ENCODE measurements around the gene CACNA1G.

CACNA1G gene

DNA sequence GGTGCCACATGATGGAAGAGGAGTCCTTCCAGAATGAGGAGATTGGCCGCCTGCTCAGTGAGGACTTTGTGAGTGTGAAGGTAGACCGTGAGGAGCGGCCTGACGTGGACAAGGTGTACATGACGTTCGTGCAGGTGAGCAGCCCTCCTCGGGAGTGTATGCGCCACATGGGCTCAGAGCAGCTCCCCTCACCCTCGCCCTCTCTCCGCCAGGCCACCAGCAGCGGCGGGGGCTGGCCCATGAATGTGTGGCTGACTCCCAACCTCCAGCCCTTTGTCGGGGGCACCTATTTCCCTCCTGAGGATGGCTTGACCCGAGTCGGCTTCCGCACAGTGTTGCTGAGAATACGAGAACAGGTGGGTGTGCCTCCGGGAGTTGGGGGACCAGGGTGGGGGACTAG is 11.7 kb upstream of the CACNA1G start:
- no peak for DNase-seq (ENCODE audit: low read depth in 2 of 2)

- no peak for DNase-seq (ENCODE audit: low read depth in 2 of 2)
Measured at GRCh38 chr17:50549256-50549941, 11.1 kb upstream of the CACNA1G start.

DNA sequence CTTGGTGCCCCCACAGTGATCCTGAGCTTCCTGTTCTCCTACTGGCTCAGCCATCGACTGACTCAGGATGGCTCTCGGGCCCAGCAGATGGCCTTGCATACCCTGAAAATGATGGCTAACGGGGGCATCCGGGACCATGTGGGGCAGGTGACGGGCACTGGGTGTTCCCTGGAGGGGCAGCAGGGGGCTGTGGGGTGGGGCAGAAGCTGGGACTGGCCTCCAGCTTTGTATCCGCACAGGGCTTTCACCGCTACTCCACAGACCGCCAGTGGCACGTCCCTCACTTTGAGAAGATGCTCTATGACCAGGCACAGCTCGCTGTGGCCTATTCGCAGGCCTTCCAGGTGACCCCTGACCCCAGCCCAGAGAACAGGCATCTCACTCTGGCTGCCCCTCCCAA is 10.5 kb upstream of the CACNA1G start:
- DNase-seq (ENCODE audit: low read depth in 2 of 2): no peak

DNA sequence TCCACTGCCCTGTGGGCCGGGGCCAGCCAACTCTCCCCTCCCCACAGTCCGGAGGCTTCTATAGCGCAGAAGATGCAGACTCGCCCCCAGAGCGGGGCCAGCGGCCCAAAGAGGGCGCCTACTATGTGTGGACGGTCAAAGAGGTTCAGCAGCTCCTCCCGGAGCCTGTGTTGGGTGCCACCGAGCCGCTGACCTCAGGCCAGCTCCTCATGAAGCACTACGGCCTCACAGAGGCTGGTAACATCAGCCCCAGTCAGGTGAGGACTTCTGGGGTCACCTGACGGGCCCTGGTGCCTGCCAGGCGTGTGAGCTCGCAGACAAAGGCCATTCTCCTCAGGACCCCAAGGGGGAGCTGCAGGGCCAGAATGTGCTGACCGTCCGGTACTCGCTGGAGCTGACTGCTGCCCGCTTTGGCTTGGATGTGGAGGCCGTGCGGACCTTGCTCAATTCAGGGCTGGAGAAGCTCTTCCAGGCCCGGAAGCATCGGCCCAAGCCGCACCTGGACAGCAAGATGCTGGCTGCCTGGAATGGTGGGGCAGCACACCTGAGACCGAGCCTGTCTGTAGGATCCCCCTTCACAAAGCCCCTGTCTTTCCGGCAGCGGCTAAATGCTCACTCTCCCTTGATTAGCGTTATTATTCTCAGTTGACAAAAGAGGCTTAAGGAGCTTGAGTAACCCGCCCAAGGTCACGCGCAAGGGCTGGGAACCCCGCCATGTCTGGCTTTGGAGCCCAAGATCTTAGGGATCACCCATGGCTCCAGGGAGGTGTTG is 9.7 kb upstream of the CACNA1G start:
- no peak for DNase-seq (ENCODE audit: low read depth in 2 of 2)

GRCh38 chr17:50551433-50551815 is 9.1 kb upstream of the CACNA1G start:
- no peak for DNase-seq (ENCODE audit: low read depth in 2 of 2)

DNA sequence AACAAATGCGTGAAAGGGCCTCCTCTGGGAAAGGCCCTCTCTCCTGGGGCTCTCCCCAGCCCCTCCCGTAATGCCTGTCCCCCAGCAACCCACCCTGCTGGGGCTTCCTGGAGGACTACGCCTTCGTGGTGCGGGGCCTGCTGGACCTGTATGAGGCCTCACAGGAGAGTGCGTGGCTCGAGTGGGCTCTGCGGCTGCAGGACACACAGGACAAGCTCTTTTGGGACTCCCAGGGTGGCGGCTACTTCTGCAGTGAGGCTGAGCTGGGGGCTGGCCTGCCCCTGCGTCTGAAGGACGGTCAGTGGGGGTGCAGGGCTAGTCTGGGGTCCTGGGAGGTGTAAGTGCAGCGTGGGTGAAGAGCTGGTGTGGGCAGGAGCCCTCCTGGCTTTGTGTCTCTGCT is 8.6 kb upstream of the CACNA1G start:
- no peak for DNase-seq (ENCODE audit: low read depth in 2 of 2)

DNA sequence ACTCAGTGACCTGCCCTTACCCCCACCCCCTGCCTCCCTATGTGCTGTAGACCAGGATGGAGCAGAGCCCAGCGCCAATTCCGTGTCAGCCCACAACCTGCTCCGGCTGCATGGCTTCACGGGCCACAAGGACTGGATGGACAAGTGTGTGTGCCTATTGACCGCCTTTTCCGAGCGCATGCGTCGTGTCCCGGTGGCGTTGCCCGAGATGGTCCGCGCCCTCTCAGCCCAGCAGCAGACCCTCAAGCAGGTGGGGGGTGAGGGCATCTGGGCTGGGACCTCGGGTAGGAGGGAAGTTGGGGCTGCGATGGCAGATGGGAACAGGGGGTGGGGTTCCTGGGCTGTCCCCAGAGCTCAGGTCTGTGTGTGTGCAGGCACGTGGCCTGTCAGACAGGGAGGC is 6.3 kb upstream of the CACNA1G start:
- DNase-seq (ENCODE audit: low read depth in 2 of 2): no peak

DNA sequence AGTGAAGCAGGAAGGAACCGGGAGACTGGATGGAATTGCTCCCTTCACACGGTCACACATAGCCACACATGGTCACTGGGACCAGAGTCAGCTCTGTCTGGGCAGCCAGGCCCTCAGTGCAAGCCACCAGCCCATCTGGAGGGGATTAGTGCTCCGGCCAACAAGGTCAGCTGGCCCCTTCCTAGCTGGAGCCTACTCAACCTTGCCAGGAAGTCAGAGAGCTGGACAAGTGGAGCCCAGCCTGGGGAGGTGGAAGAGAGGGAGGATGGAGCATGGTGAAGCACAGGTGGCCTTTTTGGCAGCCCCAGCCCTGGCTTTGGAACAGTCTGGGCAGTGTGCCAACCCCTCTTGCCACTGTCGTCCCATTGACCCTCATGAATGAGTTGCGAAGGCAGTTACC is 3.7 kb upstream of the CACNA1G start:
- DNase-seq (ENCODE audit: low read depth in 2 of 2): no peak

DNA sequence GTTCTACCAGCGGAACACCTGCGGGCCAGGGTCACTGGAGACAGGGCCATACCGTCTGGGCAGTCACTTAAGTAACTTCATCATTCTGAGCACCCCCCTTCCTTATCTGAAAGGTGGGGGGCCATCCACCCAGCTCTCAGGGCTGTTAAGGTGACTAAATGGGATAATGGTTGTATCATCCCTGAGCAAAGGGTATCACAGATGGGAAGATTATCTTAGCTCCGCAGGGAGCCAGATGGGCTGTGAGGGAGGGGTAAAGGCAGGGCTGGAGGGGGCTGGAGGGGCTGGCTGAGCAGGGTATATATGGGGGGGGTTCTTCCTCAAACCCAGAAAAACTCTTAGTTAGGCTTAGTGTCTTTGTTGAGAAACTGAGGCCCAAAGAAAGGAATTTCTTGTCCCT is 2.9 kb upstream of the CACNA1G start:
- DNase-seq (ENCODE audit: low read depth in 2 of 2): no peak

GRCh38 chr17:50558091-50558490 is 2.4 kb upstream of the CACNA1G start:
- no peak for DNase-seq (ENCODE audit: low read depth in 2 of 2)

DNA sequence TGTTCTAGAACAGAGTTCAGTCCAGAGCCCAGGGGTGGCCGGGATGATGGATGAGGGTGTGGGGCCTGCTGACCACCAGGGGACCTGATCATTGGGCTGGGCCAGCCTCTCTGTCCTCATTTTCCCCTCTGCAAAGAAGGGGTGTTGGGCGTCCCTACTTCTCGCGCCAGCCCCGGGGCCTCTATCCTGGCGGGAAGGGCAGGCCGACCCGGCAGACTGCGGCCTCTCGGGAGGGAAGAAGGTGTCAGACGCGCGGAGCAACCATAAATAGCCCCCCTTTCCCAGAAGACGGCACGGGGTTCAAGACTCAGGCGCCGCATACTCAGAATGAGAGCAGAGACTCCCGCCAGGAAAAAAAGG is 2.0 kb upstream of the CACNA1G start:
- no peak for DNase-seq (ENCODE audit: low read depth in 2 of 2)

DNA sequence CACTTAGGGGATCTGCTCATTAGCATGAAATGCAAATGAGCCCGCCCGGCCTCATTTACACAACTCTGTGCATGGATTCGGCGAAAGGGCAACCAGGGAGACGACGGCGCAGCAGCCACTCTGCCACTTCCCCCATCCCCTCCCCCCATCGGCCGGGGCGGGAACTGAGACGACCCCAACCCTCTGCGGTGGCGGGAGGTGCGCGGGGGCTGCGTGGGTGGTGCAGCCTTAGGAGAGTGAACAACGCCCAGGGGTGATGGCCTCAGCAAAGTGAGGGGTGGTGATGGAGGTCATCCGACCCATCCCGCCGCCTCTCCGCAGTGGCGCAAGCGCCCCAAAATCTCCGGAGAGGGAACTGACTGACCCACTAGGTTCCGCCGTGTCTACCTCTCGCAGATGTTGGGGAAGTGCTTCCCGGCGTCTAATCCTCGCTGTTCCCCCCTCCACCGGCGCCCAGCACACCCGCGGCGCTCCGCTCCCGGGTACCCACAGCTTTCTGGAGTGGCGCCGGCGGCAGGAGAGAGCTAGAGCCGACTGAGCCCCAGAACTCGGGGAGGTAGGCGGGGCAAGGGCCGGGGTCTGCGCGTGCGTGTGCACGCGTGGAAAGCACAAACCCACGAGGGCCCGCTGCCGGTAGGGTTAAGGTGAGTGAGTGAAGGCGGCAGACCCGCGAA is 1.4 kb upstream of the CACNA1G start:
- no peak for DNase-seq (ENCODE audit: low read depth in 2 of 2)

DNA sequence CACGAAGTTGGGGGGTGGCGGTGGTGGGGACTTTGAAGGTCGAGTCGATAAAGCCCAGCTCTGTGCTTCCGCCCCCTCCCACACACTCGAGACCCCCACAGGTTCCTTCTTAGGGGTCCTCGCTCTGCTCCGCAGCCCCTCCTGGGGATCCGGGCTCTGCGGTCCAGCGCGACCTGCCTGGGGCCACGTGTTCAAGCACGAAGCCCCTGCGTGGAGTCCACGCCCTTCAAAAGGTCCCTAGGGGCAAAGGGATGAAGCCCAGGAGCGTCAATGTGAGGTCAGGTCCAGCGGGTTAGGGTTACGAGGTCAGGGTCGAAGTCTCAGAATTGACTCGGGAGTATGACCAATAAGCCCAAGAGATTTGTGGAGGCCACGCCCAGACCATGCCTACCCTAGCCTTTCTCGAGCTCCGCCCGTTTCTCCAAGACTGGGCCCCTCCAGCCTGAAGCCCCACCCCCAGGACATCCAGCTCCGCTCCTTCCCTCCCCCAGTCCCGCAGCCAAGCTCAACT is 786 bp upstream of the CACNA1G start:
- peak in 1 of 2 donors; percentile 22 for DNase-seq (ENCODE audit: low read depth in 2 of 2)

GRCh38 chr17:50560931-50561745 is 623 bp downstream of the CACNA1G start:
- DNase-seq (ENCODE audit: low read depth in 2 of 2): no peak

GRCh38 chr17:50561746-50562141 is 1.2 kb downstream of the CACNA1G start:
- no peak for DNase-seq (ENCODE audit: low read depth in 2 of 2)

- no peak for DNase-seq (ENCODE audit: low read depth in 2 of 2)
Measured at GRCh38 chr17:50562242-50563091, 2.0 kb downstream of the CACNA1G start.

DNA sequence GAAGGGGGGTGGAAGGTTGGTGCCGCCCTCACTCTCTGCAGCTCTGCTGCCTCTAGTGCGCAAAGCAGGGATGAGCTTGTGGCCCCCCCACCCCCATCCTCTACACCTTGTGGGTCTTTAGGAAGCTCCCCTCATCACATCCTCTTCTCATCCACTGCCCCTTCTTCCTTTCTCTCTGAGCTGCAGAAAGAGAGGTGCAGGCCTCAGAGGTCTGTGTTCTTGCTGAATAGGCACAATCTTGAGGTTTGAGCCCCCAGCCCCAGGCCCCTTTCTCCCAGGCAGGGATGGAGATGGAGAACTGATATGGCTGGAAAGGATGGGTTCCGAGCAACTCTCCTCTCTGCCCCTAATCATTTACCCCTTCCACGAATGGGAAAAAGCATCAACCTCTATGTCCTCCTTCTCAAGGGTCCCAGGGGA is 2.6 kb downstream of the CACNA1G start:
- DNase-seq (ENCODE audit: low read depth in 2 of 2): no peak

- DNase-seq (ENCODE audit: low read depth in 2 of 2): no peak
Measured at GRCh38 chr17:50564916-50565315, 4.4 kb downstream of the CACNA1G start.

DNA sequence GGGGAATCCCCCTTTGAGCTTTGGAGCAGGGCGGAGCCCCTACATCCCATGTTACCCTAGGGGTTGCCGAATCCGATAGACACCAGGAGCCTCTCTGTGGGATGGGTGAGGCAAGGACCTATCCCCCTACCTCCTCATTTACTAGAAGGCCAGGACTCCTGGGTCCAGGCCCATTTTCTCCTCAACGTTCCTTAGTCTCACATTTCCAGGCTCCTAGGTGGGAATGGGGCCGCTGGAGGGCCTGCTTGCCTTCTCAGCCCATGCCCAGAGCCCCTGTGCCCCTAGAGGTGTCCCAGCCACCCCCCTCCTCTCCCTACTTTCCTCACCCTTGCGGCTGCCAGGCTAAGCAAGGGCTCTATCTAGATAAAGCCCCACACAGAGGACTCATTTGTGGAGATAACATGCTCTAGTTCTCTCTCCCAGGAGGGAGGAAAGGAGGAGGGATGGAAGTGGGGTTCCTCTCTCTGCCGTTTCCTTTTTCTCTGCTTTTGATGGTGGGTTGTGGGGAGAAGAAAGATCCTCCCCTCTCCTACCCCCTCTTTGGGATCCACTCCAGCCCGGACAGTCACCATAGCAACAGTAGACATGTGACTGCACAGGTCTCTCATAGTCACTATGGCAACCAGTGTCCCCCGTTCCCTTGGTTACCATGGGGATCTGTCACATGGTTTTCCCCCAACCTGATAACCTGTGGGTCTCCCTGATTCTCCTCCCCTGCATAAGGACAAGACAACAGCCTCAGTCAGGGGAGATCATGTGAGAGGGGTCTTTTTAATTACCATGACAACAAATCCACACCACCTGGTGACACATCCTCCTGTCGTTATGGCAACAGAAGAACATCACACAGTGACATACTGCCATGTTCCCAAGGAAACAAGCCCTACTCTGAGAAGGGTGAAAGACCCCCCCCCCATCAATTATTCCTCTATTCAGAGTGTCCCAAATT is 5.2 kb downstream of the CACNA1G start:
- DNase-seq (ENCODE audit: low read depth in 2 of 2): no peak

DNA sequence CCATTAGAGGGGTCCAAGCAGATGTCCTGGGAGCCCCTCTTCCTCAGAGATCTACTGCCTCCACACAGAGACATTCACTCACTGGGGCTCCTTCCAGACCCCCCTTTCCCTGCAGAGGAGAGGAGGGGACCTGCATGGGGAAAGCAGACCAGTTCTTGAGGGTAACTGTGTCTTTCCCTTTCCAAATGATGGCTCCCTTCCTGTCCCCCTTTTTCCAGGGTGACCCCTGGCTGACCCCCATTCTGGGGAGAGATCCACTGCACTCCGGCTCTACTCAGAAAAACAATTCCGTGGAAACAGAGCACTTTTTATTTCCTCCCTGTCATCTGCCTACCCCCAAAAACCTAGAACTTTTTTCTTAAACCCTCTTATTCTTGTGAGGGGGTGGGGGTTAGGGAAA is 6.4 kb downstream of the CACNA1G start:
- no peak for DNase-seq (ENCODE audit: low read depth in 2 of 2)
